ENCODE measurements around the gene ZBTB46. TPM values are rescaled to one million over a fixed set of nuclear protein-coding genes. Genes with fewer than 3 reads are reported as not detected.

Gene ZBTB46
- total and polyA plus RNA-seq, 10 of the 15 experiments (the other 5 are each of a cell fraction or from before 2014, with no cell fraction given), result 0.15 to 0.92 (median 0.34) TPM

DNA sequence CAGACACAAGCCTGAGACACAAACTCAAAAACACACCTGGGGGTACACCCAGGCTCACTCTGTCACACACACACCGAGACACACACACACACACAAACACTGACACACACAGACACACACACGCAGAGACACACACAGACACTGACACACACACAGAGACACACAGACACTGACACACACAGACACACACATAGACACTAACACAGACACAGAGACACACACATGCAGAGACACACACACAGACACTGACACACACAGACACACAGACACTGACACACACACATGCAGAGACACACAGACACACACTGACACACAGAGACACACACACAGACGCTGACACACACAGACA, 15.8 kb upstream of the ZBTB46 start:
- no peak for DNase-seq (ENCODE audit: low read depth, low spot score)
- 19% methylated on average over 2 of the region's 3 CpGs for whole genome bisulfite sequencing (ENCODE audit: insufficient coverage, insufficient replicate concordance, low lambda C conversion rate, missing lambda C conversion rate)
- Histone ChIP-seq H3K36me3 (ENCODE audit: control insufficient read depth in 2 of 2, insufficient read depth in 2 of 2, low read length in 1 of 2) (no peaks in the 10 kb centered on the region), H4K20me1 (ENCODE audit: control insufficient read depth, insufficient read depth) (no peaks in the 10 kb centered on the region), H3K79me2 (ENCODE audit: control insufficient read depth, insufficient read depth, low read length) (no peaks in the 10 kb centered on the region), H3K4me3 (no peak overlapping the region), H3K4me2 (ENCODE audit: control insufficient read depth, insufficient read depth) (no peak overlapping the region), H3K9me3 (replicated peaks; ENCODE audit: control insufficient read depth, insufficient read depth, low read length) (no peaks in the 10 kb centered on the region), H3K27me3 (replicated peaks in 1 of 2; ENCODE audit: control insufficient read depth in 2 of 2, insufficient read depth in 2 of 2, low read length in 1 of 2) (peaks cover 0 to 1% of the 10 kb centered on the region in 2 experiments; a peak in 3 of 4 replicates), H3K4me1 (ENCODE audit: control insufficient read depth, insufficient read depth, low read length) (peaks cover 34% of the 10 kb centered on the region), H2AFZ (ENCODE audit: control insufficient read depth, low read depth, low read length) (no peak overlapping the region), H3K9ac (ENCODE audit: control insufficient read depth, insufficient read depth, low read length) (no peak overlapping the region), H3K27ac (ENCODE audit: control insufficient read depth, insufficient read depth) (no peak overlapping the region)
- BruUV-seq (replicated peaks), result no TSS peak
- SMC1A ChIA-PET (ENCODE audit: uncharacterized antibody, unreplicated experiment), result no interaction called here
- RAD21 ChIA-PET (ENCODE audit: unreplicated experiment), result no interaction called here
- in situ Hi-C loops (cut with MboI) (no loop called here), intact Hi-C loops (cut with micrococcal nuclease; ENCODE audit: unreplicated experiment) (no loop called here)
- POLR2A ChIA-PET, result interaction anchor here (0.6 kb wide), 1 partner anchor 96 kb away, joined by 3 read pairs; no protein-coding TSS in a partner anchor
- ATAC-seq, result no peak
- CTCF ChIA-PET, result no interaction called here
- TF ChIP-seq, protein P1, sequence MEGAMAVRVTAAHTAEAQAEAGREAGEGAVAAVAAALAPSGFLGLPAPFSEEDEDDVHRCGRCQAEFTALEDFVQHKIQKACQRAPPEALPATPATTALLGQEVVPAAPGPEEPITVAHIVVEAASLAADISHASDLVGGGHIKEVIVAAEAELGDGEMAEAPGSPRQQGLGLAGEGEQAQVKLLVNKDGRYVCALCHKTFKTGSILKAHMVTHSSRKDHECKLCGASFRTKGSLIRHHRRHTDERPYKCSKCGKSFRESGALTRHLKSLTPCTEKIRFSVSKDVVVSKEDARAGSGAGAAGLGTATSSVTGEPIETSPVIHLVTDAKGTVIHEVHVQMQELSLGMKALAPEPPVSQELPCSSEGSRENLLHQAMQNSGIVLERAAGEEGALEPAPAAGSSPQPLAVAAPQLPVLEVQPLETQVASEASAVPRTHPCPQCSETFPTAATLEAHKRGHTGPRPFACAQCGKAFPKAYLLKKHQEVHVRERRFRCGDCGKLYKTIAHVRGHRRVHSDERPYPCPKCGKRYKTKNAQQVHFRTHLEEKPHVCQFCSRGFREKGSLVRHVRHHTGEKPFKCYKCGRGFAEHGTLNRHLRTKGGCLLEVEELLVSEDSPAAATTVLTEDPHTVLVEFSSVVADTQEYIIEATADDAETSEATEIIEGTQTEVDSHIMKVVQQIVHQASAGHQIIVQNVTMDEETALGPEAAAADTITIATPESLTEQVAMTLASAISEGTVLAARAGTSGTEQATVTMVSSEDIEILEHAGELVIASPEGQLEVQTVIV (IDR thresholded peaks at IDR 0.05; ENCODE audit: borderline replicate concordance, partially characterized antibody), result peak; percentile 17
- TF ChIP-seq ASH2L (IDR thresholded peaks at IDR 0.05; ENCODE audit: borderline replicate concordance, low read depth) (no peak), SIX5 (IDR thresholded peaks at IDR 0.05; ENCODE audit: low read depth, low read length, severe bottlenecking) (no peak), HDGF (IDR thresholded peaks at IDR 0.05) (peak; percentile 90), ZSCAN29 (IDR thresholded peaks at IDR 0.05) (no peak), KLF5 (IDR thresholded peaks at IDR 0.05; ENCODE audit: partially characterized antibody) (no peak), RCOR1 (conservative IDR thresholded peaks at IDR 0.05; ENCODE audit: low read depth, low read length) (no peak), FOXK2 (IDR thresholded peaks at IDR 0.05) (peak; percentile 46; the same call in 1 of the 2 replicates), ETV6 (conservative IDR thresholded peaks at IDR 0.05 in 1 of 2, IDR thresholded peaks at IDR 0.05 in 1 of 2; ENCODE audit: borderline replicate concordance in 1 of 2, low read depth in 1 of 2) (no peak), ZNF24 (IDR thresholded peaks at IDR 0.05) (0 out of 2 replicates have a peak, but pooled peaks have one; percentile 2)
- TF ChIP-seq, protein P2, sequence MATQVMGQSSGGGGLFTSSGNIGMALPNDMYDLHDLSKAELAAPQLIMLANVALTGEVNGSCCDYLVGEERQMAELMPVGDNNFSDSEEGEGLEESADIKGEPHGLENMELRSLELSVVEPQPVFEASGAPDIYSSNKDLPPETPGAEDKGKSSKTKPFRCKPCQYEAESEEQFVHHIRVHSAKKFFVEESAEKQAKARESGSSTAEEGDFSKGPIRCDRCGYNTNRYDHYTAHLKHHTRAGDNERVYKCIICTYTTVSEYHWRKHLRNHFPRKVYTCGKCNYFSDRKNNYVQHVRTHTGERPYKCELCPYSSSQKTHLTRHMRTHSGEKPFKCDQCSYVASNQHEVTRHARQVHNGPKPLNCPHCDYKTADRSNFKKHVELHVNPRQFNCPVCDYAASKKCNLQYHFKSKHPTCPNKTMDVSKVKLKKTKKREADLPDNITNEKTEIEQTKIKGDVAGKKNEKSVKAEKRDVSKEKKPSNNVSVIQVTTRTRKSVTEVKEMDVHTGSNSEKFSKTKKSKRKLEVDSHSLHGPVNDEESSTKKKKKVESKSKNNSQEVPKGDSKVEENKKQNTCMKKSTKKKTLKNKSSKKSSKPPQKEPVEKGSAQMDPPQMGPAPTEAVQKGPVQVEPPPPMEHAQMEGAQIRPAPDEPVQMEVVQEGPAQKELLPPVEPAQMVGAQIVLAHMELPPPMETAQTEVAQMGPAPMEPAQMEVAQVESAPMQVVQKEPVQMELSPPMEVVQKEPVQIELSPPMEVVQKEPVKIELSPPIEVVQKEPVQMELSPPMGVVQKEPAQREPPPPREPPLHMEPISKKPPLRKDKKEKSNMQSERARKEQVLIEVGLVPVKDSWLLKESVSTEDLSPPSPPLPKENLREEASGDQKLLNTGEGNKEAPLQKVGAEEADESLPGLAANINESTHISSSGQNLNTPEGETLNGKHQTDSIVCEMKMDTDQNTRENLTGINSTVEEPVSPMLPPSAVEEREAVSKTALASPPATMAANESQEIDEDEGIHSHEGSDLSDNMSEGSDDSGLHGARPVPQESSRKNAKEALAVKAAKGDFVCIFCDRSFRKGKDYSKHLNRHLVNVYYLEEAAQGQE (IDR thresholded peaks at IDR 0.05; ENCODE audit: low read depth, low read length), result no peak
- FAIRE-seq, result no peak

Measured in GM12878 (cell line).